Naive thymus-derived CD4-positive, alpha-beta T cell (primary cell): ENCODE results near the gene LY9. TPM values are rescaled to one million over a fixed set of nuclear protein-coding genes. Genes with fewer than 3 reads are reported as not detected.

ENCODE experiments used
- ATAC-seq: fragments of 150-1000 bp; cut with Tn5 transposase; 2 replicates; pipeline ENCODE4 v1.10.0; 2021; ENCODE audit warnings: mild to moderate bottlenecking, moderate library complexity
- CTCF ChIA-PET: fragments of 350-600 bp; sonication (Branson Sonifier 250); formaldehyde crosslinking; loops from one replicate; lab custom pipeline; 2021; ENCODE audit warnings: antibody characterized with exemption; lab: Charles Lee
- POLR2A ChIA-PET: fragments of 350-600 bp; sonication (Branson Sonifier 250); formaldehyde crosslinking; loops from one replicate; lab custom pipeline; 2021; ENCODE audit warnings: antibody characterized with exemption, inconsistent platforms; lab: Charles Lee
- DNase-seq, 9 donors: peaks; one replicate each; pipeline versions ENCODE4 v3.0.0 to v3.0.0-alpha.2; 2020 to 2022; ENCODE audit warnings: mixed read lengths in 1 of 9
- H3K27ac ChIP-seq: one replicate; pipeline ENCODE4 v1.7.0; 2013; ENCODE audit warnings: mild to moderate bottlenecking, low read depth, low read length, moderate library complexity
- H3K27me3 ChIP-seq, 2 donors: one replicate each; pipeline ENCODE4 v1.7.0; 2013; ENCODE audit warnings: low read length in 2 of 2, mild to moderate bottlenecking in 2 of 2, moderate library complexity in 2 of 2; ENCODE audit not compliant: control insufficient read depth in 2 of 2, insufficient read depth in 2 of 2
- H3K36me3 ChIP-seq, 3 experiments: 1 replicate in 2 of 3; 2 replicates in 1 of 3; pipeline ENCODE4 v1.7.0; 2013; ENCODE audit warnings: low read length in 3 of 3, mild to moderate bottlenecking in 3 of 3, moderate library complexity in 1 of 3; ENCODE audit not compliant: insufficient read depth in 3 of 3, control insufficient read depth in 2 of 3
- H3K4me1 ChIP-seq, 2 donors: one replicate each; pipeline ENCODE4 v1.7.0; 2013; ENCODE audit warnings: low read length in 2 of 2, mild to moderate bottlenecking in 2 of 2, moderate library complexity in 1 of 2; ENCODE audit not compliant: control insufficient read depth in 2 of 2, insufficient read depth in 2 of 2
- H3K4me3 ChIP-seq: 2 replicates; pipeline ENCODE4 v1.7.0; 2013; ENCODE audit warnings: mild to moderate bottlenecking, low read length
- H3K9me3 ChIP-seq, 3 experiments: 1 replicate in 2 of 3; 2 replicates in 1 of 3; pipeline ENCODE4 v1.7.0; 2013; ENCODE audit warnings: low read length in 3 of 3; ENCODE audit not compliant: control insufficient read depth in 2 of 3
- H3K27ac Mint-ChIP-seq, 9 donors: one replicate each; pipeline ENCODE4 v1.8.0; 2020 to 2022; ENCODE audit warnings: mixed read lengths in 9 of 9, mild to moderate bottlenecking in 8 of 9, moderate library complexity in 5 of 9, inconsistent platforms in 2 of 9
- H3K27me3 Mint-ChIP-seq, 5 donors: one replicate each; pipeline ENCODE4 v1.8.0; 2021 to 2022; ENCODE audit warnings: mixed read lengths in 5 of 5, mild to moderate bottlenecking in 1 of 5
- H3K36me3 Mint-ChIP-seq, 5 donors: one replicate each; pipeline ENCODE4 v1.8.0; 2020 to 2022; ENCODE audit warnings: mixed read lengths in 5 of 5, mild to moderate bottlenecking in 3 of 5, inconsistent platforms in 1 of 5
- H3K4me1 Mint-ChIP-seq, 7 donors: one replicate each; pipeline ENCODE4 v1.8.0; 2020 to 2022; ENCODE audit warnings: mixed read lengths in 7 of 7, mild to moderate bottlenecking in 3 of 7, inconsistent platforms in 1 of 7
- H3K4me3 Mint-ChIP-seq, 10 donors: one replicate each; pipeline ENCODE4 v1.8.0; 2020 to 2022; ENCODE audit warnings: mild to moderate bottlenecking in 10 of 10, mixed read lengths in 10 of 10, moderate library complexity in 6 of 10, inconsistent platforms in 2 of 10
- H3K9me3 Mint-ChIP-seq, 11 donors: one replicate each; pipeline ENCODE4 v1.8.0; 2020 to 2022; ENCODE audit warnings: mixed read lengths in 11 of 11, mild to moderate bottlenecking in 4 of 11, inconsistent platforms in 1 of 11, moderate library complexity in 1 of 11
- intact Hi-C, 2 donors: fragments of 100-400 bp; cut with micrococcal nuclease; formaldehyde crosslinking; loops; one replicate each; pipeline ENCODE4 v1.15.1; 2023
- polyA plus RNA-seq, 2 donors: library from polyadenylated mRNA; unstranded; fragments of 300-500 nt; fragmentation: Illumina TruSeq; gene quantifications; one replicate each; pipeline ENCODE4 v1.2.3, GENCODE V29; 2021
- total RNA-seq, 6 experiments: library from RNA in 5 of 6; stranded (reverse) in 5 of 6; gene quantifications; 1 replicate in 5 of 6; 2 replicates in 1 of 6; pipeline ENCODE4 v1.2.3 and lab custom pipeline; 2021 to 2026

The LY9 gene
- total and polyA plus RNA-seq, 7 experiments from 2014 or later = 5.6 to 225 (median 140) TPM

DNA sequence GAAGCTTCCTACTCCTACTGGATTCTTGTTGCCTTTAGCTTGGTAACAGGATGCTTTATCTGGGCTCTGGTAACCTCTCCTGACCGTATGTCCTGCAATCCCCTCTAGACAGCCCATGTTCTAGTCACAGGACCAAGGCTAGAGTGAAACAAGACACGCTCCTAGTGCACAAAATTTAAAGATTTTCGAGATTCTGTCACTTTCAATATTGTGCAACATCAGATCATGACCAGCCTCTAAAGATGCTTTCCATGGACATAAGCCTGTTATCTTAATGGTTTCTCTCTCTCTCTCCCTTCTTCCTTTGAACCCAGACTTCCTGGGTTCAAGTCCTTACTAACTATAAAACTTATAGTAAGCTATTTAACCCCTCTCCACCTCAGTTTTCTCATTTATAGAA is 1.6 kb upstream of the LY9 start:
- no peaks in the 10 kb centered on the region for H3K27me3 ChIP-seq
- H3K4me3 ChIP-seq = no peak overlapping the region
- DNase-seq (no peak), ATAC-seq (no peak)
- peaks cover 0 to 10% (median 8%) of the 10 kb centered on the region in 5 donors for H3K36me3 Mint-ChIP-seq
- H3K27ac Mint-ChIP-seq = peak overlapping the region in 8 of 9 donors; percentile 54 to 99 (median 88)
- H3K4me3 Mint-ChIP-seq = no peak overlapping the region
- intact Hi-C loops = no loop called here
- peaks cover 0 to 15% (median 0%) of the 10 kb centered on the region in 5 donors for H3K27me3 Mint-ChIP-seq
- no peaks in the 10 kb centered on the region for H3K36me3 ChIP-seq
- POLR2A ChIA-PET = interaction anchor here (1.4 to 3.2 kb wide), 4 partner anchors 20 to 82 kb away, joined by 5 to 17 read pairs (median 6); partner anchors contain the start of gene CD48
- H3K9me3 ChIP-seq = no peaks in the 10 kb centered on the region
- H3K27ac ChIP-seq = no peak overlapping the region
- peaks cover 0 to 1% (median 0%) of the 10 kb centered on the region in 11 donors for H3K9me3 Mint-ChIP-seq
- peaks cover 32 to 57% (median 40%) of the 10 kb centered on the region in 7 donors for H3K4me1 Mint-ChIP-seq
- CTCF ChIA-PET = interaction anchor here (1.0 to 5.7 kb wide), 4 partner anchors 26 to 81 kb away, joined by 3 to 43 read pairs (median 16); no protein-coding TSS in a partner anchor
- peaks cover 22% of the 10 kb centered on the region in 2 donors for H3K4me1 ChIP-seq

DNA sequence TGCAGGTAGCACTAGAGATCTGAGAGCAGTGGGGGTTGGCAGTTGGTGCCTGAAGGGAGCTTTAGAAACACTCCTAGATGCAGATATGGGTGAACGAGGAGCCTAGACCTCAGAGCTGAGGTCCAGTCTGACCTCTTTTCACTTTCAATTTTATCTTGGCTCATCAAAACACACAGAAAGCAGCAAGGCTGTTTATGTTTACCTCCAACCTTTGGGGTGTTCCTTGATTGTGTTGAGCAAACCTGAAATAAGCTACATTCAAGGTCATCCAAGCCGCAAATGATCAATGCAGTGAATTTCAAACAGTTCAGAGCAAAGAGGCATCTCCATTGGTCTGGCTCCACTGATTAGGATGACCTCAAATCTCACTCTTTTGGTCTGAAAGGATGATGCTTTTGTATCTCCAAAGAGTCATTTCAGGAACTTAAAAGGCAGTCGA is 1.3 kb downstream of the LY9 start:
- Histone ChIP-seq H3K4me1 (peaks cover 33 to 37% of the 10 kb centered on the region in 2 donors), H3K4me3 (peak overlapping the region; percentile 66), H3K27ac (peak overlapping the region; percentile 83), H3K9me3 (no peaks in the 10 kb centered on the region), H3K36me3 (peaks cover 0 to 9% (median 4%) of the 10 kb centered on the region in 3 experiments), H3K27me3 (no peaks in the 10 kb centered on the region)
- POLR2A ChIA-PET = interaction anchor here (0.6 to 4.4 kb wide), 19 partner anchors 8 to 768 kb away, joined by 3 to 21 read pairs (median 7); partner anchors contain the start of genes CD48 and USF1
- no peak for ATAC-seq
- Mint-ChIP-seq H3K9me3 (no peaks in the 10 kb centered on the region), H3K4me3 (peak overlapping the region; percentile 86 to 99 (median 98)), H3K27ac (peak overlapping the region; percentile 91 to 99 (median 99)), H3K36me3 (peaks cover 4 to 31% (median 25%) of the 10 kb centered on the region in 5 donors), H3K27me3 (peaks cover 0 to 21% (median 0%) of the 10 kb centered on the region in 5 donors), H3K4me1 (peaks cover 39 to 74% (median 56%) of the 10 kb centered on the region in 7 donors)
- DNase-seq = no peak
- CTCF ChIA-PET = interaction anchor here (1.0 to 5.7 kb wide), 10 partner anchors 10 to 154 kb away, joined by 3 to 43 read pairs (median 8); no protein-coding TSS in a partner anchor
- intact Hi-C loops = loop anchor here (2.0 to 5.0 kb wide), 4 partner anchors 40 to 320 kb away; partner anchors contain the start of genes NIT1 (in 1 of the 2) and PFDN2 (in 1 of the 2)

DNA sequence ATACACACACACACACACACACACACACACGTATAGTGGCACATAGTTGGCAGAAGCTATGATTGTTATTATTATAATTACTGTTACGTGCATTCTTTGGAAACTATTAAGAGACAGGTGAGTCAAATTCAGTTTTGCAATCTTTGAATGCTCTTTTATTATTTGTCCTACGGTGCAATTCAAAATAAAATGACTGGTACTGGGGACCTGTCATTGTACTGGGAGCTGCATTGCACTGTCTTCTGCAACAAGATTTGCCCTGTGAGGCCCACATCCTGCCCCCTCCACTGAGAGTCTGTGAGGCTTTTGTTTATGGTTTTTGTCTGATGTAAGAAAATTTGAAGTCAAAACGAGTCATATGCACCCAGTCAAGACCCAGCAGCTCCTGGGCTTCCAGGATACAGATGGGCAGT is 1.9 kb downstream of the LY9 start:
- POLR2A ChIA-PET = interaction anchor here (0.6 to 4.4 kb wide), 19 partner anchors 10 to 453 kb away, joined by 3 to 21 read pairs (median 6); partner anchors contain the start of gene USF1
- Mint-ChIP-seq H3K27me3 (peaks cover 0 to 24% (median 0%) of the 10 kb centered on the region in 5 donors), H3K27ac (peak overlapping the region; percentile 91 to 99 (median 99)), H3K4me3 (peak overlapping the region; percentile 86 to 99 (median 98)), H3K36me3 (peaks cover 8 to 37% (median 30%) of the 10 kb centered on the region in 5 donors), H3K9me3 (peaks cover 0 to 2% (median 0%) of the 10 kb centered on the region in 11 donors), H3K4me1 (peaks cover 42 to 78% (median 61%) of the 10 kb centered on the region in 7 donors)
- Histone ChIP-seq H3K9me3 (no peaks in the 10 kb centered on the region), H3K27ac (peak overlapping the region; percentile 83), H3K4me1 (peaks cover 35 to 37% of the 10 kb centered on the region in 2 donors), H3K27me3 (no peaks in the 10 kb centered on the region), H3K4me3 (peak overlapping the region; percentile 66), H3K36me3 (peaks cover 0 to 12% (median 4%) of the 10 kb centered on the region in 3 experiments)
- DNase-seq (peak in 8 of 9 donors; percentile 46 to 83 (median 78)), ATAC-seq (peak; percentile 51)
- intact Hi-C loops = loop anchor here (1.0 to 5.0 kb wide), 7 partner anchors 9 to 319 kb away; partner anchors contain the start of genes NIT1 (in 1 of the 2) and PFDN2 (in 1 of the 2)
- CTCF ChIA-PET = interaction anchor here (0.7 to 5.7 kb wide), 13 partner anchors 9 to 154 kb away, joined by 3 to 43 read pairs (median 8); no protein-coding TSS in a partner anchor

DNA sequence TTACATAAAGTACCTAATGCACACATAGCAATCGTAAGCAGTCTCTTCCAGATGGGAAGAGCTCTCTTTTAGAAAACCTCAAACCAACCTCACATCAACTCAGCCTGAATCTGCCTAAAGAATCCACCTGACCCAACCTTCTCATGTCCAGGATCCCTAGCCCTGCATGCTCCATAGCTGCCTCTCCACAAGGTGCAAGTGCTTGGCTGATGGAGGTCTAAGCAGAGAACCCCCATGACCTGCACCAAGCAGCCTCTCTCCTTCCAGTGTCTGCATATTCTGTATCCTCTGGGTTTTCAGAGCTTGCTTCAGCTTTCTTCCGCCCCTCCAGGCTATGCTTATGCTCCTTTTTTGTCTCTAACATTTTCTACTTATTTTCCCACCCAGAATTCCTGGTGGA is 2.5 kb downstream of the LY9 start:
- H3K27me3 ChIP-seq = no peaks in the 10 kb centered on the region
- H3K36me3 Mint-ChIP-seq = peaks cover 8 to 42% (median 36%) of the 10 kb centered on the region in 5 donors
- peaks cover 0 to 16% (median 4%) of the 10 kb centered on the region in 3 experiments for H3K36me3 ChIP-seq
- H3K9me3 Mint-ChIP-seq = peaks cover 0 to 2% (median 0%) of the 10 kb centered on the region in 11 donors
- peak overlapping the region; percentile 83 for H3K27ac ChIP-seq
- DNase-seq (no peak), ATAC-seq (no peak)
- peaks cover 0 to 22% (median 0%) of the 10 kb centered on the region in 5 donors for H3K27me3 Mint-ChIP-seq
- ChIA-PET POLR2A (interaction anchor here (0.7 to 4.4 kb wide), 19 partner anchors 10 to 454 kb away, joined by 3 to 21 read pairs (median 6); partner anchors contain the start of gene USF1), CTCF (interaction anchor here (0.8 to 5.7 kb wide), 10 partner anchors 8 to 72 kb away, joined by 3 to 43 read pairs (median 12); no protein-coding TSS in a partner anchor)
- no peaks in the 10 kb centered on the region for H3K9me3 ChIP-seq
- peaks cover 46 to 84% (median 67%) of the 10 kb centered on the region in 7 donors for H3K4me1 Mint-ChIP-seq
- intact Hi-C loops = loop anchor here (1.0 to 5.0 kb wide), 5 partner anchors 9 to 319 kb away; partner anchors contain the start of genes NIT1 (in 1 of the 2) and PFDN2 (in 1 of the 2)
- H3K27ac Mint-ChIP-seq = peak overlapping the region; percentile 75 to 99 (median 99)
- peak overlapping the region; percentile 75 to 99 (median 98) for H3K4me3 Mint-ChIP-seq
- peak overlapping the region; percentile 66 for H3K4me3 ChIP-seq
- H3K4me1 ChIP-seq = peaks cover 35 to 38% of the 10 kb centered on the region in 2 donors

DNA sequence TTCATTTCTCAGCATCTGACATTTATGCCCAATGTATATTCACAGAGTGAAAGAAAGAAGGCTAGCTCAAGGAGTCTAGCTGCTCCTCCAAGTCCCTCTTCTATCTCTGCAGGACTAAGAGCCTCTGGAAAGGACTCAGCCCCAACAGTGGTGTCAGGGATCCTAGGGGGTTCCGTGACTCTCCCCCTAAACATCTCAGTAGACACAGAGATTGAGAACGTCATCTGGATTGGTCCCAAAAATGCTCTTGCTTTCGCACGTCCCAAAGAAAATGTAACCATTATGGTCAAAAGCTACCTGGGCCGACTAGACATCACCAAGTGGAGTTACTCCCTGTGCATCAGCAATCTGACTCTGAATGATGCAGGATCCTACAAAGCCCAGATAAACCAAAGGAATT is 3.7 kb downstream of the LY9 start:
- POLR2A ChIA-PET = interaction anchor here (0.7 to 4.4 kb wide), 7 partner anchors 8 to 67 kb away, joined by 3 to 19 read pairs (median 4); no protein-coding TSS in a partner anchor
- Histone ChIP-seq H3K36me3 (peaks cover 0 to 21% (median 11%) of the 10 kb centered on the region in 3 experiments), H3K4me1 (peaks cover 43 to 44% of the 10 kb centered on the region in 2 donors), H3K27ac (peak overlapping the region; percentile 83), H3K9me3 (no peaks in the 10 kb centered on the region), H3K4me3 (peak overlapping the region; percentile 66), H3K27me3 (no peaks in the 10 kb centered on the region)
- Mint-ChIP-seq H3K27me3 (peaks cover 0 to 27% (median 0%) of the 10 kb centered on the region in 5 donors), H3K4me1 (peaks cover 50 to 89% (median 69%) of the 10 kb centered on the region in 7 donors), H3K36me3 (peaks cover 13 to 51% (median 45%) of the 10 kb centered on the region in 5 donors), H3K27ac (peak overlapping the region; percentile 58 to 99 (median 99)), H3K9me3 (peaks cover 0 to 6% (median 0%) of the 10 kb centered on the region in 11 donors), H3K4me3 (peak overlapping the region; percentile 75 to 99 (median 98))
- DNase-seq = no peak
- CTCF ChIA-PET = interaction anchor here (0.5 to 5.7 kb wide), 8 partner anchors 23 to 371 kb away, joined by 3 to 43 read pairs (median 6); no protein-coding TSS in a partner anchor
- intact Hi-C loops = loop anchor here in 1 of 2 donors (2.0 to 5.0 kb wide), 3 partner anchors 171 to 318 kb away; partner anchors contain the start of genes NIT1 and PFDN2
- ATAC-seq = no peak
